Ovary (tissue), 3 donors: Measurements from ENCODE around the gene NR2F6.

ENCODE experiments used
- POLR2A ChIP-seq: fragments of 450-650 bp; IDR thresholded peaks from one replicate; pipeline ENCODE4 v1.6.1; 2017; ENCODE audit warnings: antibody characterized with exemption, mild to moderate bottlenecking, moderate library complexity
- TF ChIP-seq, protein P1 (sequence below), 3 donors: fragments of 450-650 bp in 2 of 3; fragments of 200-600 bp in 1 of 3; IDR thresholded peaks; one replicate each; pipeline versions ENCODE4 v1.5.1 to v1.8.0; 2016 to 2022; ENCODE audit warnings: antibody characterized with exemption in 3 of 3, mild to moderate bottlenecking in 1 of 3
- donor health status: DM: no; HTN: no; CAD: no.

GRCh38 chr19:17225053-17225452, 20.7 kb downstream of the NR2F6 start:
- TF ChIP-seq, protein P1, sequence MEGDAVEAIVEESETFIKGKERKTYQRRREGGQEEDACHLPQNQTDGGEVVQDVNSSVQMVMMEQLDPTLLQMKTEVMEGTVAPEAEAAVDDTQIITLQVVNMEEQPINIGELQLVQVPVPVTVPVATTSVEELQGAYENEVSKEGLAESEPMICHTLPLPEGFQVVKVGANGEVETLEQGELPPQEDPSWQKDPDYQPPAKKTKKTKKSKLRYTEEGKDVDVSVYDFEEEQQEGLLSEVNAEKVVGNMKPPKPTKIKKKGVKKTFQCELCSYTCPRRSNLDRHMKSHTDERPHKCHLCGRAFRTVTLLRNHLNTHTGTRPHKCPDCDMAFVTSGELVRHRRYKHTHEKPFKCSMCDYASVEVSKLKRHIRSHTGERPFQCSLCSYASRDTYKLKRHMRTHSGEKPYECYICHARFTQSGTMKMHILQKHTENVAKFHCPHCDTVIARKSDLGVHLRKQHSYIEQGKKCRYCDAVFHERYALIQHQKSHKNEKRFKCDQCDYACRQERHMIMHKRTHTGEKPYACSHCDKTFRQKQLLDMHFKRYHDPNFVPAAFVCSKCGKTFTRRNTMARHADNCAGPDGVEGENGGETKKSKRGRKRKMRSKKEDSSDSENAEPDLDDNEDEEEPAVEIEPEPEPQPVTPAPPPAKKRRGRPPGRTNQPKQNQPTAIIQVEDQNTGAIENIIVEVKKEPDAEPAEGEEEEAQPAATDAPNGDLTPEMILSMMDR (IDR thresholded peaks at IDR 0.05) = no peak
- TF ChIP-seq POLR2A = no peak
